ENCODE results near the gene MIEN1.
"Not testable (repeated sequence)": the region's sequence is repeated elsewhere in the genome, so short reads cannot be mapped to it uniquely, and the experiment has no call there.

The MIEN1 gene

DNA sequence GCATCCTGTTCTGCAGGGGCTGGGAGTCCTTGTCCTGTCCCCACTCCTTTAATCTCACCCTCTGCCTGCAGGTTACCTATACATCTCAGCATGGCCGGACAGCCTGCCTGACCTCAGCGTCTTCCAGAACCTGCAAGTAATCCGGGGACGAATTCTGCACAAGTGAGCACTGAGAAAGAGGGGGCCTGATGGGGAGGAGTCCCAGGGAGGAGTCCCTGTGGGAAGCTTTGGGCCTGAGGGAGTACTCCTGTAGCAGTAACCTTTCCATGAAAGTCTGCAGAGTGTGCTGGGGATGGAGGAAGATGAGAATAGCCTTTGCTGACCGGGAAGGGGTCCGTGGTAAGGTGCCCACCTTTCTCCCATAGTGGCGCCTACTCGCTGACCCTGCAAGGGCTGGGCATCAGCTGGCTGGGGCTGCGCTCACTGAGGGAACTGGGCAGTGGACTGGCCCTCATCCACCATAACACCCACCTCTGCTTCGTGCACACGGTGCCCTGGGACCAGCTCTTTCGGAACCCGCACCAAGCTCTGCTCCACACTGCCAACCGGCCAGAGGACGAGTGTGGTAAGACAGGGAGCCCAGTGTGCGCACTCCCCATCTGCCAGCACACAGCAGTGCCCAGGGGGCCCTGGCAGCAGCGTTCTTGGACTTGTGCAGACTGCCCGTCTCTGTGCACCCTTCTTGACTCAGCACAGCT lies 14.8 kb downstream of the MIEN1 start:
- DNase-seq = no peak

DNA sequence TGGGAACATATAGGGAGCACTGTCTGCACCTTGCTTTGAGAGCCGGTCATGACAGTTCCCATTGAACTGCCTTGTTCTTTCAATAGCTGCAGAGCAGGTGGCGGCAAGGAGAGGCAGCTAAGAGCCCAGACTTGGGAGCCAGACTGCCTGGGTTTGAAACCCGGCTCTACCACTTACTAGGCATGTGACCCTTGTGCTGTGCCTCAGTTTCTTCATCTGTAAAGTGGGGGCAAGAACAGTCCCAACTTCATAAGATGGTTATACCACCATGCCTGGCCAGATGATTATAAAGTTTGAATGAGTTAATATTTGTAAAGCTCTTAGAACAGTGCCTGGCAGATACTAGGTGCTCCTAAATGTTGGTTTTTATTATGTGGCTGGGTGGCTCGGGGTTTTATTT lies 16.1 kb downstream of the MIEN1 start:
- DNase-seq = no peak

DNA sequence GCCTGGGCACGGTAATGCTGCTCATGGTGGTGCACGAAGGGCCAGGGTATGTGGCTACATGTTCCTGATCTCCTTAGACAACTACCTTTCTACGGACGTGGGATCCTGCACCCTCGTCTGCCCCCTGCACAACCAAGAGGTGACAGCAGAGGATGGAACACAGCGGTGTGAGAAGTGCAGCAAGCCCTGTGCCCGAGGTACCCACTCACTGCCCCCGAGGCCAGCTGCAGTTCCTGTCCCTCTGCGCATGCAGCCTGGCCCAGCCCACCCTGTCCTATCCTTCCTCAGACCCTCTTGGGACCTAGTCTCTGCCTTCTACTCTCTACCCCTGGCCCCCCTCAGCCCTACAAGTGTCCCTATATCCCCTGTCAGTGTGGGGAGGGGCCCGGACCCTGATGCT lies 18.5 kb downstream of the MIEN1 start:
- no peak for DNase-seq

DNA sequence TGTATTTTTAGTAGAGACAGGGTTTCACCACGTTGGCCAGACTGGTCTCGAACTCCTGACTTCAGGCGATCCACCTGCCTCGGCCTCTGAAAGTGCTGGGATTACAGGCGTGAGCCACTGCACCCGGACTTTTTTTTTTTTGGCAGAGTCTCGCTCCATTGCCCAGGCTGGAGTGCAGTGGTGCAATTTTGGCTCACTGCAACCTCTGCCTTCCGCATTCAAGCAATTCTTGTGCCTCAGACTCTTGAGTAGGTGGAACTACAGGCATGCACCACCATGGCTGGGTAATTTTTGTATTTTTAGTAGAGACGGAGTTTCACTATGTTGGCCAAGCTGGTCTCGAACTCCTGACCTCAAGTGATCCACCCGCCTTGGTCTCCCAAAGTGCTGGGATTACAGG lies 19.3 kb downstream of the MIEN1 start:
- DNase-seq = not testable (repeated sequence)

DNA sequence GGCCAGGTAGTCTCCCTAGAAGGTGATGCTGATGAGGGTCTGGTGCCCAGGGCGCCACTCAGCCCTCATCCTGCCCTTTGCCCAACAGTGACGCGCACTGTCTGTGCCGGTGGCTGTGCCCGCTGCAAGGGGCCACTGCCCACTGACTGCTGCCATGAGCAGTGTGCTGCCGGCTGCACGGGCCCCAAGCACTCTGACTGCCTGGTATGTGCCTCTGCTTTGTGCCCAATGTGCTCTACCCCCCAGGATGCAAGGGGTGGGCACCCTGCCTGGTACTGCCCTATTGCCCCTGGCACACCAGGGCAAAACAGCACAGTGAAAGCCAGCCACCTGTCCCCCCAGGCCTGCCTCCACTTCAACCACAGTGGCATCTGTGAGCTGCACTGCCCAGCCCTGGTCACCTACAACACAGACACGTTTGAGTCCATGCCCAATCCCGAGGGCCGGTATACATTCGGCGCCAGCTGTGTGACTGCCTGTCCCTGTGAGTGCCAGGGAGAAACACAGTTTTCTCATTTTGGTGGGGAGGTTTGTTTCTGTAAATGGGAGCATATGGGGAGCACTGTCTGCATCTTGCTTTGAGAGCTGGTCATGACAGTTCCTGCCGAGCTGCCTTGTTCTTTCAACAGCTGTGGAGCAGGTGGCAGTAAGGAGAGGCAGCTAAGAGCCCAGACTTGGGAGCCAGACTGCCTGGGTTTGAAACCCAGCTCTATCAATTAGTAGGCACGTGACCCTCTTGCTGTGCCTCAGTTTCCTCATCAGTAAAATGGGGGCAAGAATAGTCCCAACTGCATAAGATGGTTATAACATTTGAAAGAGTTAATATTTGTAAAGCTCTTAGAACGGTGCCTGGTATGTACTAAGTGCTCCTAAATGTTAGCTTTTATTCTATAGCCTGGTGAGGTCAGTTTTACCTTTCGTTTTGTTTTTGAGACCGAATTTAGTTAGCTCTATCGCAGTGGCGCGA lies 20.1 kb downstream of the MIEN1 start:
- DNase-seq = no peak

DNA sequence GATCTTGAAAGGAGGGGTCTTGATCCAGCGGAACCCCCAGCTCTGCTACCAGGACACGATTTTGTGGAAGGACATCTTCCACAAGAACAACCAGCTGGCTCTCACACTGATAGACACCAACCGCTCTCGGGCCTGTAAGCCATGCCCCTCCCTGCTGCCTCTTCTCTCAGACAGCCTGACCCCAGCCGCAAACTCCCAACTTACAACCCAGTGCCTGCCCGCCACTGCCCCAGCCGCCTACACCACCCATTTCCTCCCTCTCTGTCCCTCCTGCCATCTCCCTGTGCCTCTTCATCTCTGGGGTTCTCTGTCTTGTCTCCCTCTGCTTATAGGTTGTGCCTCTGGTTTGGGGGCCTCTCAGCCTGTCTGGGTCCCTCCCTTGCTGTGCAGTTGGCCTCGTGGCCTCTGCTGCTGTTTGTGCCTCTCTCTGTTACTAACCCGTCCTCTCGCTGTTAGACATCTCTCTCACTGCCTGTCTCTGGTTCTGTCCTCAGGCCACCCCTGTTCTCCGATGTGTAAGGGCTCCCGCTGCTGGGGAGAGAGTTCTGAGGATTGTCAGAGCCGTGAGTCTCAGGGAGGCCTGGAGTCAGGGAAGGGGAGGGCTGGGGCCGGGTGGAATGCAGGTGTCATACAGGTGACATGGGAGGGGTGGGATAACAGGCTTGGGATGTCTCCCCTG lies 20.9 kb downstream of the MIEN1 start:
- no peak for DNase-seq

DNA sequence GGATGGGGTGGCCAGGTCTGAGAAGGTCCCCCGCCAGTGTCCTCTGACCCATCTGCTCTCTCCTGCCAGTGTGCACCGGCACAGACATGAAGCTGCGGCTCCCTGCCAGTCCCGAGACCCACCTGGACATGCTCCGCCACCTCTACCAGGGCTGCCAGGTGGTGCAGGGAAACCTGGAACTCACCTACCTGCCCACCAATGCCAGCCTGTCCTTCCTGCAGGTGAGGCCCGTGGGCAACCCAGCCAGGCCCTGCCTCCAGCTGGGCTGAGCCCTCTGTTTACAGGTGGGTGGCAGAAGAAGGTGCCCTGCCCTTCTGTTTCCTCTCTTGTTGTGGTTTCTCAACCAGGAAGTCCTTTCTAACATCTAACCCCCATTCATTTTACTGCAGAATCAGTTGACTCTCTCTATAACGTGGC lies 23.4 kb downstream of the MIEN1 start:
- DNase-seq = no peak

DNA sequence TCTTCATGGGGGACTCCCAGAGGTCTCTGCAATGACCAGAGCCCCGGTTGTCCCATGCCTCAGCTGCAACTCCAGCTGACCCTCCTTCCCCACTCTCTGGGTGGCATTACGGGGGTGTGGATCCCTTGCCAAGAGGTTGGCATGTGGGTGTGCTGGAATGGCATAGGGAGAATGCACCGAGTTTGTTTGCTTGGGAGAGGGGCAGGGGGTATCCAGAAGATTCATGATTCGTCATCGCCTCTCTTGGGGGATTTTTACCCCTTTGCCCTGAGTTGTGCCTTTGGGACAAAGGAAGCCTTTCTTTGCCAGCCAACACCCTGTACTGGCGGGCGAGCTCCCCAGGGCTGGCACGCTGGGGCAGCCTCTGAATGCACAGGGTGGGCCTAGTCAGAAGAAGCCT lies 23.9 kb downstream of the MIEN1 start:
- DNase-seq = no peak

DNA sequence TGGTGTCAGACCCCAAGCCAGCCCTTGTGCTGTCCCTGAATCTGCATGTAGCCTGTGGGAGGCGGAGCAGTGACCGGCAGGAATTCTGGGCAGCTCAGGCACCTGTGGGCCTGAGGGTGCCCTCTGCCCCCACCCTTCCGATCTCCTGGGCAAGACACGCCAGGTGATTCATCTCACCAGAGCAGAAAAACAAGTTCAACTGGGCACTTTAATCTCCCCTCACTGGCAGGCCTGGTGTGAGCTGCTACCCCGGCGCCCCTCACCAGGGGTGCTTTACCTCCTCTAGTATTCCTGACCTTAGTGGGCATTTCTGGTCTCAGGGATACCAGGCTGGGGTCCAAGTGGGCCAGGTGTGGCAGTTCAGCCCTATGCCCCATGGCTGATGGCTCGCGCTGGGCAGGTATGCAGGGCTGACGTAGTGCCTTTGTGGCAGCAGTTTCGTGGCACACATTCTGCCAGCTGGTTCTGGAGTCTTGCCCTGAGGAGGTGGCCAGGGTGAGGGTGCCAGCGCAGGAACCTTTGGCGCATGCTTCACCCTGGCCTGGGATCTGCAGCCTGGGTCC lies 24.5 kb downstream of the MIEN1 start:
- DNase-seq = no peak

DNA sequence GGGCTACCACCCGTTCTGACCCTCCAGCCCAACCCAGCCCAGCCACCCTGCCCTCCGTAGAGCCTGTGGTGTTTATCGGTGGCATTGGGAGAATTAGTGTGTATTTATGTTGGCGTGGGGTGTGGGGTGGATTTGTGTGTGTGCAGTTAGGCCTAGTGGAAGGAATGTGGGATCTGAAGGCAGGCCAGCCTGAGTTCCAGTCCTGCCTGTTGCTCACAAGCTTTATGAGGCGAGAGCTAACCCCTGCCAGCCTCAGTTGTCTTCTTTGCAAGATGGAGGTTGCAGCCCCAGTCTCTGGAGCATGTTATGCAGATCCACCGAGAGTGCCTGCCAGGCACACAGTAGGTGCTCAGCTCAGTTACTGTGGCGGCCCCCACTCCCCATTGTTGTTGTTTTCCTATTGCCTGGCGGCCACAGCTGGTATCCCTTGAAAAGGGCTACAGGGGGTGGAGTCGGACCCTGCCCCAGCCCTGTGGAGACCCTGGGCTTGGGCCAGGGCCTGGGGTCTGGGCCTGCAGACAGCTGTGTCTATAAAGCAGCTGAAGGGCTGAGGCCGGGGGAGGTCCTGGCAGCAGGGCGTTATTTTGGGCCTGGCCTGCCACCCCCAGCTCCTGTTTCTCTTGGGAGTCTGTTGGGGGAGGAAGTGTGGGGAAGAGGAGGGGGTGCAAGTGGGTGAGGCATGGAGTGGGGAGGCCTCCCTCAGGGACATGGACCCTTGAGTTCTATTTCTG lies 25.3 kb downstream of the MIEN1 start:
- DNase-seq = no peak

DNA sequence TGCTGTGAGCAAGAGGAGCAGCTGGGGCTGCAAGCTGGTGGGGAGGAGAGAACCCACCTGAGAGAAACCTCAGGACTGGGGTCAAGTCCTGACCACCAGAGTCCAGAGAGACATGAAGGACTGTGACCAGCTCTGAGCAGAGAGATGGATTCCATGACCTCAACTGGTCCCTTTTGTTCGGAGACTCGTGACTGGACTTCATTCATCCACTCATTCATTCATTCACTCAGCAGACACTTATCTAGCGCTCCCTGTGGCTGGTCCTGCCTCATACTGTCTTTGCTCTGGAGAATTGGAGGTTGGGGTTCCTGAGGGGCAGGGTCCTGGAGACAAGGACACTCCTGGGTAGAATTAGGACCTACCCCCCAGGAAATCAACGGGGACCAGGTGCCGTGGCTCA lies 26.4 kb downstream of the MIEN1 start:
- DNase-seq = no peak

DNA sequence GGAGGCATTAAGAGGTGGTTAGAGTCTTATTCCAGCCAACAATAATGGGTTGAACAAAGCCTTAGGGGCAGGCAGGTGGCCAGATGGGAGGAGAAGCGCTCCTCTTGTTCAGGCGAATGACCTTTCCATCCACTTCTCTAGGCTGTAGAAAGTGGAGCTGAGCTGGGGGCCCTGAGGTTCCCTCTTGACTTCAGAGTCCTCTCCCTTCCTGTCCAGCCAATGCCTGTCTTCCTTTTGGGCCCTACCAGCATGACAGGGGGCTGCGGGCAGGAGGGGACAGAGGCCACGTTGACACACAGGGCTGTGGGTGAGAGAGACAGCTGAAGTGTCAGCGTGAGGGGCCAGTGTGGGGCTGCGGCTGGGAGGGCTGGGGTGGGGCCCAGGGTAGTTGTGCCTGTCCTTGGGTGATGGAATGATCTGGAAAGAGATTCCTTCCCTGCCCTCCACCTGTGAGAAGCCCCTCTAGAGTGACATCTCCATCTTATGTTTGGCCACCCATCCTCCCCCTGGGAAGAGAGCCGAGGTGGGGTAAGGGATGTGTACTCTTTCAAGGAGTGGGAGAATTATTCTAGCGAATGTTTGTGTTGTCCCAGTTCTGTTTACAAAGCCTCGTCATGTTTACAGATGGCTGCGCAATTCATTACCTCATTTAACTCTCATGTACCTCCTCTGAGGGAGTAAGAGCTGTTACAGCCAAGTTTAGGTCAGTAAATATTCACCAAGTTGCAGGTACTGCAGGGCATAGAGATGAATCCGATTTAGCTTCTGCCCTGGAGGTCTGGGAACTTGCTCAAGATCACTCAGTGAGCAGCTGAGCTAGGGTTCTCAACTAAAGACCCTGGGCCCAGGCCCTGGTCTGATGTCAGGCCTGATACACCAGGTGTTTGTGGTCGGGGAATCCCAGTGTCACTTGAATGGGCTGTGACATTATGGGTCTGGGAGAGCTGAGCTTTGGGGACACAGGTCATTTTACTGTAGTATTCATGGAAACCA lies 27.1 kb downstream of the MIEN1 start:
- no peak for DNase-seq

DNA sequence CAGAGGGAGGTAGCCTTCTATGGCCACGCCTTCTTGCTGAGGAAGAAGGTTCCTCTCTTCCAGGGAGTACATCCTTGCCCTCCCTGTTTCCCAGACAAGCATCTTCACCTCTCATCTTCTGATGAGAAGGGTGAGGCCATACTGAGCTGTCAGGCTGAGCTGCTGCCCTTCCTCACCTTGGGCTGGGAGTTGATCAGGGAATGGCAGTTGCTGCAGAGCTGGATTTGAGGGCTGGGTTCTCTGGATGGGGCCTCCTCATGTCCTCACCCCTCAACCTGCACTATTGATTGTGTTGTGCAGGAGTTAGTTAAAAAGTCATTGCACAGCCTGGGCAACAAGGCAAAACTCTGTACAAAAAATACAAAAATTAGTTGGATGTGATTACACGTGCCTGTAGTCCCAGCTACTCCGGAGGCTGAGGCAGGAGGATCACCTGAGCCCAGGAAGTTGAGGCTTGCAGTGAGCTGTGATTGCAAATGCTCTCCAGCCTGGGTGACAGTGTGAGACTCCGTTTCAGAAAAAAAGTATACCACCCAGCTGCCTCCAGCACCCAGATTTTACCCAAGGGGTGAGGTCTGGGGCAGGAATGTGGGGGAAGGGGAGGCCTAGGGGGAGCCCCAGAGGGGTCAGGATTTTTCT lies 28.4 kb downstream of the MIEN1 start:
- no peak for DNase-seq

DNA sequence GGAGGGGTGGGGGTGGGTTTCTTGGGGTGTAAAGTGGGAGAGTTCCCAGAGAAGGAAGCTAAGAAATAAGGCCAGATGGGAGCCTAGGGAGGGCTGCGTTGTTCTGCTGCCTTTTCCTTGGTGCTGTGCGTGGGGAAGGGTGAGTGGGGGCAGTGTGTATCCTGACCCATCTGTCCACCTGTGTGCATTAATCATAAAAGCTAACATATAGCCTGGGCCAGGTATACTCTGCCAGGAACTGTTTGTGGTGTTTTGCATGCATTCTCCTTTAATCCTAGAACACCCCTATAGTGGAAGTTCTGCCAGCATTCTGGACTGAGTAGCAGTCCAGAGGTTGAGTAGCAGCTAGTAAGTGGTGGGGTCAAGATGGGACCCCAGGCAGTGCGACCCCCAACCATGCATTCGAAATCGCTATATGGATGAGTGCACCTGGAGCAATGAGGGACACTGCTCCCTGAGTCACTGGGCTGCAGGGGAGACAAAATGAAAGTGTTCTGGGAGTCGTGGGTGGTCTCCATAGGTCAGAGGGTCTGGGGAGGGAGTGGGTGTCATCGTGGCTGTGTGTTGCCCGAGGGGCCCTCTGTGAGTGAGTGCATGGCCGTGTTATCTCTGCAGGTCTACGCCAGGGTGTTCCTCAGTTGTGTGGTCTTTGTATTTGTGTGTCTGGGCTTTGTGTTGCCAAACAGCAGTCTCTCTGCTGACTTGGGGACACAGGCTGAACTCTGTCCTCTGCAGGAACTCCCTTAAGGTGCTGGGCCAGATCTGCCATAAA lies 29.1 kb downstream of the MIEN1 start:
- no peak for DNase-seq

DNA sequence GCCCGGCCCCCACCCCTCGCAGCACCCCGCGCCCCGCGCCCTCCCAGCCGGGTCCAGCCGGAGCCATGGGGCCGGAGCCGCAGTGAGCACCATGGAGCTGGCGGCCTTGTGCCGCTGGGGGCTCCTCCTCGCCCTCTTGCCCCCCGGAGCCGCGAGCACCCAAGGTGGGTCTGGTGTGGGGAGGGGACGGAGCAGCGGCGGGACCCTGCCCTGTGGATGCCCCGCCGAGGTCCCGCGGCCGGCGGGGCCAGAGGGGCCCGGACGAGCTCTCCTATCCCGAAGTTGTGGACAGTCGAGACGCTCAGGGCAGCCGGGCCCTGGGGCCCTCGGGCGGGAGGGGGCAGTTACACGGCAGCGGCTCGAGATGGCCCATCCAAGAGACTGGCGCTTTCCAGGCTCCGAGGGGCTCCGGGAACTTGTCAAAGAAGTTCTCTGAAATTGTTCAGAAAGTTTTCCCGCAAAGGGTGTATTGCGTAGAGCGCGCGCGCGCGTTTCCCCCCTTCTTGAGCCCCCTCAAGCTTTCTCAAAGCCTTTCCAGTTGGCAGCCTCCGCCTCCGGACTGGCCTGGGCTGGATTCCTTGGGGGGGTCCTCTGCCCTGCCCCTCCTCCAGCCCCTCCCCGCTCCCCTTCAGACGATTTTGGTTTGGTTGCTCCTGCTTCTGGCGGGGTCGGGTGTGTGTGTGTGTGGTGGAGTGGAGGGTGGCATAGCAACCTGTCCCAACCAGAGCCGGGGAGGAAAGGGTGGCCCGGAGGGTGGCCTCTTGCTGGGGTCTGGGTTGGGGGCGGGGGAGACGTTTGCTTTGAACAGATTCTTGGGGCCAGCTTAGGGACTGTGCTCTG lies 30.0 kb downstream of the MIEN1 start:
- DNase-seq = no peak

DNA sequence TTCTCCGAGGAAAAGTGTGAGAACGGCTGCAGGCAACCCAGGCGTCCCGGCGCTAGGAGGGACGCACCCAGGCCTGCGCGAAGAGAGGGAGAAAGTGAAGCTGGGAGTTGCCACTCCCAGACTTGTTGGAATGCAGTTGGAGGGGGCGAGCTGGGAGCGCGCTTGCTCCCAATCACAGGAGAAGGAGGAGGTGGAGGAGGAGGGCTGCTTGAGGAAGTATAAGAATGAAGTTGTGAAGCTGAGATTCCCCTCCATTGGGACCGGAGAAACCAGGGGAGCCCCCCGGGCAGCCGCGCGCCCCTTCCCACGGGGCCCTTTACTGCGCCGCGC lies 30.5 kb downstream of the MIEN1 start, which contains the start of gene ERBB2:
Gene ERBB2, plus strand, starts transcription at position 247 of the 330 bp plus-strand sequence. CDS start 175 bp downstream, outside the sequence.
- no peak for DNase-seq

DNA sequence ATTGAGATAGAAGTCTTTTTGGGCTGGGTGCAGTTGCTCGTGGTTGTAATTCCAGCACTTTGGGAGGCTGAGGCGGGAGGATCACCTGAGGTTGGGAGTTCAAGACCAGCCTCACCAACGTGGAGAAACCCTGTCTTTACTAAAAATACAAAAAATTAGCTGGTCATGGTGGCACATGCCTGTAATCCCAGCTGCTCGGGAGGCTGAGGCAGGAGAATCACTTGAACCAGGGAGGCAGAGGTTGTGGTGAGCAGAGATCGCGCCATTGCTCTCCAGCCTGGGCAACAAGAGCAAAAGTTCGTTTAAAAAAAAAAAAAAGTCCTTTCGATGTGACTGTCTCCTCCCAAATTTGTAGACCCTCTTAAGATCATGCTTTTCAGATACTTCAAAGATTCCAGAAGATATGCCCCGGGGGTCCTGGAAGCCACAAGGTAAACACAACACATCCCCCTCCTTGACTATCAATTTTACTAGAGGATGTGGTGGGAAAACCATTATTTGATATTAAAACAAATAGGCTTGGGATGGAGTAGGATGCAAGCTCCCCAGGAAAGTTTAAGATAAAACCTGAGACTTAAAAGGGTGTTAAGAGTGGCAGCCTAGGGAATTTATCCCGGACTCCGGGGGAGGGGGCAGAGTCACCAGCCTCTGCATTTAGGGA lies 31.0 kb downstream of the MIEN1 start:
- DNase-seq = not testable (repeated sequence)

DNA sequence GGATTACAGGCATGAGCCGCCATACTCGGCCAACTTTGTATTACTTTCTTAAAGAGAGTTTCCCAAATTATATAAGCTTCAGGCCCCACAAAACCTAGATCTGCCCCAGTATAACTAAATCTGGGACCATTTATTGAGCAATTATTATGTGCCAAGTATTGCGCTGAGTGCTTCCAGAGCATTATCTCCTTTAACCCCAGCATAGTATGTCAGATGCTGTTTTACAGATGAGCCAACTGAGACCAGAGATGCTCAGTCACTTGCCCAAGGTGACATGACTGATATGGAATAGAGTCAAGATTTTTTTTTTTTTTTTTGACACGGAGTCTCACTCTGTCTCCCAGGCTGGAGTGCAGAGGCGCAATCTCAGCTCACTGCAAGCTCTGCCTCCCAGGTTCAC lies 32.4 kb downstream of the MIEN1 start:
- DNase-seq = no peak
